ENCODE results near the gene NFATC3.

The NFATC3 gene

GRCh38 chr16:68216240-68216639, 131.1 kb downstream of the NFATC3 start:
- TF ChIP-seq POLR2A (IDR thresholded peaks at IDR 0.05; ENCODE audit: low read depth, low read length), result no peak
- TF ChIP-seq POLR2AphosphoS5 (IDR thresholded peaks at IDR 0.05; ENCODE audit: low read depth, low read length), result no peak
- TF ChIP-seq TAF1 (IDR thresholded peaks at IDR 0.05; ENCODE audit: borderline replicate concordance, low read depth, low read length), result no peak
- FAIRE-seq (no peak), DNase-seq (ENCODE audit: insufficient read length) (no peak)

- FAIRE-seq, result no peak
- DNase-seq (ENCODE audit: insufficient read length), result no peak
- no peak for TF ChIP-seq POLR2AphosphoS5 (IDR thresholded peaks at IDR 0.05; ENCODE audit: low read depth, low read length)
- no peak for TF ChIP-seq TAF1 (IDR thresholded peaks at IDR 0.05; ENCODE audit: borderline replicate concordance, low read depth, low read length)
- TF ChIP-seq POLR2A (IDR thresholded peaks at IDR 0.05; ENCODE audit: low read depth, low read length), result no peak
Observed at GRCh38 chr16:68217506-68217905, 132.3 kb downstream of the NFATC3 start.

GRCh38 chr16:68219725-68220351, 134.7 kb downstream of the NFATC3 start:
- DNase-seq (ENCODE audit: insufficient read length) (no peak), FAIRE-seq (no peak)
- TF ChIP-seq TAF1 (IDR thresholded peaks at IDR 0.05; ENCODE audit: borderline replicate concordance, low read depth, low read length) (no peak), POLR2AphosphoS5 (IDR thresholded peaks at IDR 0.05; ENCODE audit: low read depth, low read length) (no peak), POLR2A (IDR thresholded peaks at IDR 0.05; ENCODE audit: low read depth, low read length) (no peak)

- TF ChIP-seq TAF1 (IDR thresholded peaks at IDR 0.05; ENCODE audit: borderline replicate concordance, low read depth, low read length) (no peak), POLR2A (IDR thresholded peaks at IDR 0.05; ENCODE audit: low read depth, low read length) (no peak), POLR2AphosphoS5 (IDR thresholded peaks at IDR 0.05; ENCODE audit: low read depth, low read length) (no peak)
- FAIRE-seq (no peak), DNase-seq (ENCODE audit: insufficient read length) (no peak)
Observed at GRCh38 chr16:68223072-68223471, 137.9 kb downstream of the NFATC3 start.

- FAIRE-seq (no peak), DNase-seq (ENCODE audit: insufficient read length) (no peak)
Observed at GRCh38 chr16:68226116-68226515, 140.9 kb downstream of the NFATC3 start.

GRCh38 chr16:68227183-68227793, 142.1 kb downstream of the NFATC3 start:
- peak; percentile 80 for FAIRE-seq
- TF ChIP-seq TAF1 (IDR thresholded peaks at IDR 0.05; ENCODE audit: borderline replicate concordance, low read depth, low read length) (no peak), POLR2AphosphoS5 (IDR thresholded peaks at IDR 0.05; ENCODE audit: low read depth, low read length) (no peak), POLR2A (IDR thresholded peaks at IDR 0.05; ENCODE audit: low read depth, low read length) (no peak)
- DNase-seq (ENCODE audit: insufficient read length), result no peak

More at GRCh38 chr16:68226116-68226515, 140.9 kb downstream of the NFATC3 start:
- TF ChIP-seq POLR2AphosphoS5 (IDR thresholded peaks at IDR 0.05; ENCODE audit: low read depth, low read length), result no peak
- TF ChIP-seq TAF1 (IDR thresholded peaks at IDR 0.05; ENCODE audit: borderline replicate concordance, low read depth, low read length), result no peak
- no peak for TF ChIP-seq POLR2A (IDR thresholded peaks at IDR 0.05; ENCODE audit: low read depth, low read length)

GRCh38 chr16:68227850-68228553, 142.8 kb downstream of the NFATC3 start:
- TF ChIP-seq POLR2A (IDR thresholded peaks at IDR 0.05; ENCODE audit: low read depth, low read length) (no peak), POLR2AphosphoS5 (IDR thresholded peaks at IDR 0.05; ENCODE audit: low read depth, low read length) (no peak), TAF1 (IDR thresholded peaks at IDR 0.05; ENCODE audit: borderline replicate concordance, low read depth, low read length) (no peak)
- no peak for DNase-seq (ENCODE audit: insufficient read length)
- FAIRE-seq, result peak; percentile 50

GRCh38 chr16:68228652-68229051, 143.5 kb downstream of the NFATC3 start:
- FAIRE-seq, result no peak
- TF ChIP-seq POLR2AphosphoS5 (IDR thresholded peaks at IDR 0.05; ENCODE audit: low read depth, low read length), result no peak
- no peak for TF ChIP-seq POLR2A (IDR thresholded peaks at IDR 0.05; ENCODE audit: low read depth, low read length)
- no peak for TF ChIP-seq TAF1 (IDR thresholded peaks at IDR 0.05; ENCODE audit: borderline replicate concordance, low read depth, low read length)
- DNase-seq (ENCODE audit: insufficient read length), result no peak

- DNase-seq (ENCODE audit: insufficient read length) (no peak), FAIRE-seq (peak; percentile 61)
- TF ChIP-seq TAF1 (IDR thresholded peaks at IDR 0.05; ENCODE audit: borderline replicate concordance, low read depth, low read length), result no peak
- no peak for TF ChIP-seq POLR2A (IDR thresholded peaks at IDR 0.05; ENCODE audit: low read depth, low read length)
- no peak for TF ChIP-seq POLR2AphosphoS5 (IDR thresholded peaks at IDR 0.05; ENCODE audit: low read depth, low read length)
Observed at GRCh38 chr16:68229431-68230175, 144.4 kb downstream of the NFATC3 start.

- FAIRE-seq, result no peak
- TF ChIP-seq POLR2AphosphoS5 (IDR thresholded peaks at IDR 0.05; ENCODE audit: low read depth, low read length), result no peak
- TF ChIP-seq POLR2A (IDR thresholded peaks at IDR 0.05; ENCODE audit: low read depth, low read length), result no peak
- TF ChIP-seq TAF1 (IDR thresholded peaks at IDR 0.05; ENCODE audit: borderline replicate concordance, low read depth, low read length), result no peak
- no peak for DNase-seq (ENCODE audit: insufficient read length)
Observed at GRCh38 chr16:68230176-68230571, 145.0 kb downstream of the NFATC3 start.

- TF ChIP-seq POLR2A (IDR thresholded peaks at IDR 0.05; ENCODE audit: low read depth, low read length), result no peak
- no peak for TF ChIP-seq POLR2AphosphoS5 (IDR thresholded peaks at IDR 0.05; ENCODE audit: low read depth, low read length)
- TF ChIP-seq TAF1 (IDR thresholded peaks at IDR 0.05; ENCODE audit: borderline replicate concordance, low read depth, low read length), result no peak
- FAIRE-seq (no peak), DNase-seq (ENCODE audit: insufficient read length) (no peak)
Observed at GRCh38 chr16:68230956-68231355, 145.8 kb downstream of the NFATC3 start.
